Mesothelial cell of epicardium (in vitro differentiated cells): ENCODE data around the gene EPS15. TPM values are rescaled to one million over a fixed set of nuclear protein-coding genes. Genes with fewer than 3 reads are reported as not detected.
"Not testable (repeated sequence)": the region's sequence is repeated elsewhere in the genome, so short reads cannot be mapped to it uniquely, and the experiment has no call there.

Experiments used
- DNase-seq, 2 experiments: peaks; one replicate each; pipeline ENCODE4 v3.0.0; 2021; ENCODE audit warnings: low spot score in 2 of 2; ENCODE audit not compliant: unreplicated experiment in 2 of 2
- H3K27ac Mint-ChIP-seq: 2 replicates; pipeline ENCODE4 v1.8.0; 2021; ENCODE audit warnings: mixed read lengths
- H3K27me3 Mint-ChIP-seq: 2 replicates; pipeline ENCODE4 v1.8.0; 2021; ENCODE audit warnings: low read depth, mixed read lengths
- H3K36me3 Mint-ChIP-seq: 2 replicates; pipeline ENCODE4 v1.8.0; 2021; ENCODE audit warnings: mixed read lengths
- H3K4me1 Mint-ChIP-seq: 2 replicates; pipeline ENCODE4 v1.8.0; 2021; ENCODE audit warnings: mixed read lengths
- H3K4me3 Mint-ChIP-seq: 2 replicates; pipeline ENCODE4 v1.8.0; 2021; ENCODE audit warnings: mild to moderate bottlenecking, moderate library complexity, mixed read lengths
- H3K9me3 Mint-ChIP-seq: 2 replicates; pipeline ENCODE4 v1.8.0; 2021; ENCODE audit warnings: mixed read lengths
- total RNA-seq: library from RNA; stranded (reverse); gene quantifications from 3 replicates; pipeline ENCODE4 v1.2.1, GENCODE V29; 2021
- TF ChIP-seq, protein P1 (sequence below): fragments of 200-600 bp; sonication (generic); IDR thresholded peaks from one replicate; pipeline ENCODE4 v1.5.0; 2021; ENCODE audit warnings: antibody characterized with exemption; ENCODE audit not compliant: unreplicated experiment

EPS15 gene
- total RNA-seq, 1 donor from 2014 or later: 52.5 TPM

DNA sequence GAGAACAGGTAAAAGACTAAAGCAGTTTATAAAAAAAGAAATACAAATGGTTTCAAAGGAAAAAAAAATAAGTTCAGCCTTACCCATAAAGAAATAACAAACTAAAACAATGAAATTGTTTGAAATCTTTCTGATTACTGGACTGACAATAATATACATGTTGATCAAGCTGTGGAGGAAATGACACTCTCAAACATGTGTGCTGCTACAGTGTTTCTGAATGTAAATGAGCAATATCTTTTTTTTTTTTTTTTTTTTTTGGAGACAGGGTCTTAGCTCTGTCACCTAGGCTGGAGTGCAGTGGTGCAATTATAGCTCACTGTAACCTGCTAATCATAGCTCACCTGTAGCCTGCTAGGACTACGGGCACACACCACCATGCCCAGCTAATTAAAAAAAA, 6.5 kb downstream of the EPS15 start:
- Mint-ChIP-seq H3K36me3 (no peaks in the 10 kb centered on the region), H3K27me3 (no peaks in the 10 kb centered on the region), H3K9me3 (no peaks in the 10 kb centered on the region), H3K4me1 (peaks cover 35% of the 10 kb centered on the region), H3K4me3 (no peak overlapping the region), H3K27ac (no peak overlapping the region)
- TF ChIP-seq, protein P1, sequence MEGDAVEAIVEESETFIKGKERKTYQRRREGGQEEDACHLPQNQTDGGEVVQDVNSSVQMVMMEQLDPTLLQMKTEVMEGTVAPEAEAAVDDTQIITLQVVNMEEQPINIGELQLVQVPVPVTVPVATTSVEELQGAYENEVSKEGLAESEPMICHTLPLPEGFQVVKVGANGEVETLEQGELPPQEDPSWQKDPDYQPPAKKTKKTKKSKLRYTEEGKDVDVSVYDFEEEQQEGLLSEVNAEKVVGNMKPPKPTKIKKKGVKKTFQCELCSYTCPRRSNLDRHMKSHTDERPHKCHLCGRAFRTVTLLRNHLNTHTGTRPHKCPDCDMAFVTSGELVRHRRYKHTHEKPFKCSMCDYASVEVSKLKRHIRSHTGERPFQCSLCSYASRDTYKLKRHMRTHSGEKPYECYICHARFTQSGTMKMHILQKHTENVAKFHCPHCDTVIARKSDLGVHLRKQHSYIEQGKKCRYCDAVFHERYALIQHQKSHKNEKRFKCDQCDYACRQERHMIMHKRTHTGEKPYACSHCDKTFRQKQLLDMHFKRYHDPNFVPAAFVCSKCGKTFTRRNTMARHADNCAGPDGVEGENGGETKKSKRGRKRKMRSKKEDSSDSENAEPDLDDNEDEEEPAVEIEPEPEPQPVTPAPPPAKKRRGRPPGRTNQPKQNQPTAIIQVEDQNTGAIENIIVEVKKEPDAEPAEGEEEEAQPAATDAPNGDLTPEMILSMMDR: no peak
- no peak for DNase-seq

DNA sequence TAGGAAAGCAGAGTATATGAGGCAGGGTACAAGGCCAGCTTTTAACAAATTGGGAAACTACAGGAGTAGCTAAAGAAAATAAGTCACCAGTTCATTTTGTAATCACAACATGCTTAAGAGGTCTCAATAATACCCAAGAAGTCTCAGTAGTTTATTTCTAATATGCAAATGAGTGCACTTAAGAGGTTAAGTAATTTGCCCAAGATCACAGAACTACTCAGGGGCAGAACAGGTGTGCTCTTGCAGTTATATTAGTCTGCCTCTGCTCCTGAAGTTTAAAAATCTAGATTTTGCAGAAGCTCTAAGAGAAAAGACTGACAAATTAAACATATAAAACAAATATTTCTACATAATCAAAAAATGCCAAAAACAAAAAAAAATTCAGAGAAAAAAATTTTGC, 6.9 kb downstream of the EPS15 start:
- TF ChIP-seq, protein P1: no peak
- no peaks in the 10 kb centered on the region for H3K9me3 Mint-ChIP-seq
- H3K4me1 Mint-ChIP-seq: peaks cover 31% of the 10 kb centered on the region
- no peak overlapping the region for H3K27ac Mint-ChIP-seq
- no peaks in the 10 kb centered on the region for H3K27me3 Mint-ChIP-seq
- H3K4me3 Mint-ChIP-seq: no peak overlapping the region
- no peaks in the 10 kb centered on the region for H3K36me3 Mint-ChIP-seq
- no peak for DNase-seq

DNA sequence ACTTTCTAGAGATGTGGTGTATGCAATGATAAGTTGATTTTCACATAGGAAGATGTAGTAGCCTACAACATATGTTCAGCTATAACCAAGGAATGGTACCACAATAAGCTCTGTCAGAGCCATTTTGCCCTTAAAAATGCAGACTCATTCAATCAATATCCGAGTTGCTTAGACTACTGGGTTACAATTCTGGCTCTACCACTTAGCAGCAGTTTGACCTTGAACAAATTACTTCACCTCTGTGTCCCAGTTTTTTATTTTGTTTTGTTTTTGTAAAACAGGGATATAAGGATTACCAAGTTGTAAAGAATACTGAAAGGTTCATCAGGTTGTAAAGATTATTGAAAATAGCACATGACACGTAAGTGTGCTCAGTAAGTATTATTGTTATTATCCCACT, 9.3 kb downstream of the EPS15 start:
- DNase-seq: no peak
- Mint-ChIP-seq H3K27ac (no peak overlapping the region), H3K4me1 (peaks cover 17% of the 10 kb centered on the region), H3K4me3 (no peak overlapping the region), H3K36me3 (no peaks in the 10 kb centered on the region), H3K27me3 (no peaks in the 10 kb centered on the region), H3K9me3 (no peaks in the 10 kb centered on the region)
- TF ChIP-seq, protein P1: no peak

DNA sequence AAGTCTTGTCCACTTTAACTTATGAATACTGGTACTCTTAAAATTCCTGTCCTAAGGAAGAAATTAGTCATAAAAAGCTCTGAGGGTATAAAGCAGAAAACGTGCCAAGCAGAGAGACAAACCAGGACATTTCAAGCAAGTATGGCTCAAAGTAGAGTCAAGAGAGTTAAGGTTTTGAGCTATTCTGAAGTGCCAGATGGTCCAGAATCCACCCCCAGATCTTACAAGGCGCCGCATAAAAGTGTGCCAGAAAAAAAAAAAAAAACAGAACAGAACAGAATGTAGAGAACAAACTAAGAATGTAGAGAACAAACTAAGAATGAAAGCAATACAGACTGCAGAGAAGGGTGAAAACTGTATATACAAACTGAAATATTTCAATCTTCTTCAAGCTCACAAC, 12.5 kb downstream of the EPS15 start:
- no peak for DNase-seq
- H3K36me3 Mint-ChIP-seq: peaks cover 12% of the 10 kb centered on the region

DNA sequence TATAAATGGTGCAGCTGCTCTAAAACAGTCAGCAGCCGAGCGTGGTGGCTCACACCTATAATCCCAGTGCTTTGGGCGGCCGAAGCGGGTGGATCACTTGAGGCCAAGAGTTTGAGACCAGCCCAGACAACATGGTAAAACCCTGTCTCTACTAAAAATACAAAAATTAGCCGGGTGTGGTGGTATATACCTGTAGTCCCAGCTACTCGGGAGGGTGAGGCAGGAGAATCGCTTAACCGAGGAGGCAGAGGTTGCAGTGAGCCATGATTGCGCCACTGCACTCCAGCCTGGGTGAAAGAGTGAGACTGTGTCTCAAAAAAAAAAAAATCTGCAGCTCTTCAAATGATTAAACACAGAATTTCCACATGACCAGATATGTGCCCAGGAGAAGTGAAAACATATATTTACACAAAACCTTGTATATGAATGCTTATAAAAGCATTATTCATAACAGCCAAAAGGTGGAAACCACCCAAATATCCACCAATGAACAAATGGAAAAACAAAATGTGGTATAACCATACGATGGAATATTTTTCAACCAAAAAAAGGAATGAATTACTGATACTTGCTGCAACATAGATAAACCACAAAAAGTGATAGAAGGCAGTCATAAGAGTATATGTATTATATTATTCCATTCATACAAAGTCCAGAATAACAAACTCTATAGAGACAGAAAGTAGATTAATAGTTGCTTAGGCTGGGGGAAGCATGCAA, 14.1 kb downstream of the EPS15 start:
- no peak for DNase-seq
- Mint-ChIP-seq H3K36me3 (peaks cover 16% of the 10 kb centered on the region), H3K4me3 (no peak overlapping the region), H3K9me3 (peaks cover 4% of the 10 kb centered on the region), H3K27me3 (no peaks in the 10 kb centered on the region), H3K4me1 (peaks cover 6% of the 10 kb centered on the region), H3K27ac (no peak overlapping the region)
- TF ChIP-seq, protein P1: no peak

More for the DNA sequence above, 12.5 kb downstream of the EPS15 start:
- TF ChIP-seq, protein P1: no peak
- Mint-ChIP-seq H3K4me3 (peak overlapping the region; percentile 14), H3K27me3 (no peaks in the 10 kb centered on the region), H3K27ac (peak overlapping the region; percentile 75), H3K9me3 (peaks cover 4% of the 10 kb centered on the region), H3K4me1 (peaks cover 8% of the 10 kb centered on the region)

DNA sequence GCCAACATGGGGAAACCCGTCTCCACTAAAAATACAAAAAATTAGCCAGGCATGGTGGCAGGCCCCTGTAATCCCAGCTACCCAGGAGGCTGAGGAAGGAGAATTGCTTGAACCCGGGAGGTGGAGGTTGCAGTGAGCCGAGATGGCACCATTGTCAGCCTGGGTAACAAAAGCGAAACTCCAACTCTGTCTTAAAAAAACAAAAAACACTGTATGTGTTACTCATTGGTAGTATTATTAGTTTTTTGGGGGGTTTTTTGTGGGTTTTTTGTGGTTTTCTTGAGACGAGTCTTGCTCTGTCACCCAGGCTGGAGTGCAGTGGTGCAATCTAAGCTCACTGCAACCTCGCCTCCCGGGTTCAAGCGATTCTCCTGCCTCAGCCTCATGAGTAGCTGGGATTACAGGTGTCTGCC, 17.8 kb downstream of the EPS15 start:
- not testable (repeated sequence) for H3K27ac Mint-ChIP-seq, DNase-seq, H3K27me3 Mint-ChIP-seq, H3K4me1 Mint-ChIP-seq, H3K4me3 Mint-ChIP-seq
- Mint-ChIP-seq H3K36me3 (peaks cover 32% of the 10 kb centered on the region), H3K9me3 (peaks cover 17% of the 10 kb centered on the region)
